Bronchial epithelial cell (primary cell): ENCODE data around the gene CTRL. TPM values are rescaled to one million over a fixed set of nuclear protein-coding genes. Genes with fewer than 3 reads are reported as not detected.

Experiments
- DNase-seq: peaks from one replicate; pipeline ENCODE4 v3.0.0-alpha.2; 2010; ENCODE audit warnings: low read depth
- FAIRE-seq: peaks from 2 replicates; lab custom pipeline; 2011; peaks lifted over from hg19 to GRCh38; lab: Jason Lieb, UNC
- H3K27me3 ChIP-seq: 2 replicates; pipeline ENCODE4 v1.5.1; 2011; ENCODE audit warnings: low read length; ENCODE audit not compliant: control insufficient read depth, insufficient read depth
- H3K36me3 ChIP-seq: 2 replicates; pipeline ENCODE4 v1.5.1; 2011; ENCODE audit warnings: low read length; ENCODE audit not compliant: control insufficient read depth, insufficient read depth
- H3K4me3 ChIP-seq: 2 replicates; pipeline ENCODE4 v1.5.1; 2011; ENCODE audit warnings: mild to moderate bottlenecking, low read depth, low read length, control low read depth
- total RNA-seq: library from RNA; depleted of rRNA; stranded (reverse); fragments of >200 nt; gene quantifications from 2 replicates; pipeline ENCODE4 v1.2.1, GENCODE V29; 2014
- TF ChIP-seq, protein P1 (sequence below): IDR thresholded peaks from 2 replicates; pipeline ENCODE4 v1.5.1; 2011; ENCODE audit warnings: mild to moderate bottlenecking, moderate library complexity, low read length, control low read depth, inconsistent platforms; ENCODE audit not compliant: insufficient read depth, severe bottlenecking

Gene CTRL
- total RNA-seq, 1 donor from 2014 or later: 0.26 TPM

DNA sequence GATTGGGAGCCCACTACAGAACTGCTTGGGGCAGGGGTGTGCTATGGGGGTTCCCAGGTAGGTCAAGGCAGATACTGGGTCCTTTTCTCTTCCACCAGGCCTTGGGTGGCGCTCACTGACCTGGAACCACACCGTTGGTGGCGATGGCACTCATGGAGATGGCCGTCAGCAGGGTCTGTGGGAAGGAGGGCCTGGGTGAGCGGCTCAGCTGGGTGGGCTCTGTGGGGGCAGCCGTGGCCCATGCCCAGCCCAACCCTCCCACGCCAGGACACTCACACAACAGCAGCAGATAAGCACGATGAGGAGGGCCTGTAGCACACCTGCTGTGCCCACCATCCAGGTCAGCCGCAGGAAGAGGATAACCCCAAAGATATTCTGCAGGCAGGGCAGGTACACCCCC is 26.0 kb upstream of the CTRL start:
- no peak for DNase-seq
- H3K27me3 ChIP-seq: no peaks in the 10 kb centered on the region
- peaks cover 50% of the 10 kb centered on the region for H3K36me3 ChIP-seq
- no peak for FAIRE-seq
- no peak overlapping the region for H3K4me3 ChIP-seq
- TF ChIP-seq, protein P1, sequence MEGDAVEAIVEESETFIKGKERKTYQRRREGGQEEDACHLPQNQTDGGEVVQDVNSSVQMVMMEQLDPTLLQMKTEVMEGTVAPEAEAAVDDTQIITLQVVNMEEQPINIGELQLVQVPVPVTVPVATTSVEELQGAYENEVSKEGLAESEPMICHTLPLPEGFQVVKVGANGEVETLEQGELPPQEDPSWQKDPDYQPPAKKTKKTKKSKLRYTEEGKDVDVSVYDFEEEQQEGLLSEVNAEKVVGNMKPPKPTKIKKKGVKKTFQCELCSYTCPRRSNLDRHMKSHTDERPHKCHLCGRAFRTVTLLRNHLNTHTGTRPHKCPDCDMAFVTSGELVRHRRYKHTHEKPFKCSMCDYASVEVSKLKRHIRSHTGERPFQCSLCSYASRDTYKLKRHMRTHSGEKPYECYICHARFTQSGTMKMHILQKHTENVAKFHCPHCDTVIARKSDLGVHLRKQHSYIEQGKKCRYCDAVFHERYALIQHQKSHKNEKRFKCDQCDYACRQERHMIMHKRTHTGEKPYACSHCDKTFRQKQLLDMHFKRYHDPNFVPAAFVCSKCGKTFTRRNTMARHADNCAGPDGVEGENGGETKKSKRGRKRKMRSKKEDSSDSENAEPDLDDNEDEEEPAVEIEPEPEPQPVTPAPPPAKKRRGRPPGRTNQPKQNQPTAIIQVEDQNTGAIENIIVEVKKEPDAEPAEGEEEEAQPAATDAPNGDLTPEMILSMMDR: no peak

DNA sequence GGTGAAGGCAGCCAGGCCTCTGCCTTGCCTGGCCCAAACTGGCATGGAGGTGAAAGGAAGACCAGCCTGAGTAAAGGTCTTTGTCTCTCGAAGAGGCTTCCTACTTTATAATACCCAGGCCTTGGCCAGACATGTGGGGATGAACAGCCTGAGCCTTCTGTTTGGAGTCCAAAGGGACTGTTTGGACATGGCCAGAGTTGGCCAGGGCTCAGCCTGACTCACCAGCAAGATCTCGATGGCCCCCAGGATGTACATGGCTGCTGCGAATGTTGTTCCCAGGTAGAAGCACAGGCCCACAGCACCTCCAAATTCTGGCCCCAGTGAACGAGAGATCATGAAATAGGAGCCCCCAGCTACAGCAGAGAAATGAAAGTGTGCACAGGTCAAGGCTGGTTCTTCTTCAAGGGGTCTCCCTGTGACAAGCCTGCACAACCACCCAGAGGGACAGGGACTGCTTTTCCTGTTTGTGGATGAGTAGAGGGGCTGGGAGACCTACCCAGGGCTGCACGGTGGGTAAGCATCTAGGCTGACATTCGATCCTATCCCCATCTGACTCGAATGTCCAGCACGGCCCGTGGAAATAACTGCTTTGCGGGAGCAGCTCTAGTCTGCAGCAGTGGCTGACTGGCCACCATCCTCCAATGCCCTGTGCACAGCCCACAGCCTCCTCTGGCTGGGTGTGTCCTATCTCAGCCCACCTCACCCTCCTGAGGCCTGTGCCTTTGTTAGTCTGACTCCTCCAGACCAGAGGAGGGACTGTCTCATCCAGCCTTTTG is 22.9 kb upstream of the CTRL start:
- Histone ChIP-seq H3K27me3 (no peaks in the 10 kb centered on the region), H3K36me3 (peaks cover 61% of the 10 kb centered on the region), H3K4me3 (no peak overlapping the region)
- FAIRE-seq (peak; percentile 13), DNase-seq (no peak)
- TF ChIP-seq, protein P1: no peak

DNA sequence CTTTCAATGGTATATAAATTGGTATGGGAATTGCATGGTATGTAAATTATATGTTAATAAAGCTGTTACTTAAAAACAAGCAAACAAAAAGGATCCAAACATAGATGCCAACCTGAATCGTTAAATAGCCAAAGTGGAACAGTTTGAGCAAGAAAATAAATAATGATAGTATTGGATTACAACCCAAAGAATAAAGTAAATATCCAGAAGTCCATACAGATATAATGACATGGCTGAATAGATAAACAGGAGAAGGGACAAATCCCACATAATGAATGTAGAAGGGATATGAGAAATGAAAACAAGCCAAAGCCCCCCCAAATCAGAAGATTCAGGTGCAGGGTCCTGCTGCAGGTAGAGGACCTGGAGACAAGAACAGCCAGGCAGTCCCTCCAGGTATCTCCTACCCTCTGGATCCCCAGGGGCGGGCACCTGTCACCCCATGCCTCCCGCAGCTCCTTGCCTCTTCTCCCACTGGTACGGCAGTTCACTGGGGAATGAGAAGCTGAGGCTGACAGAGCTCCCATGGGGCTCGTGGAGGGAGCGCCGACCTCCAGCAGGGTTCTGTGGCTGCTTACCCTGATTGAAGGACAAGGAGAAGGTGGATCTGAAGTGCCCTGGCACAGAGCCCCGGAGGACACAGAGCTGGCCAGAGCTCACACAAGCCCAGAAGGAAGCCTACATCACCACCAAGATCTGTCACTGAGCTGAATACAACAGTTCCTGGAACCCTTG is 22.1 kb upstream of the CTRL start:
- Histone ChIP-seq H3K27me3 (no peaks in the 10 kb centered on the region), H3K36me3 (peaks cover 55% of the 10 kb centered on the region), H3K4me3 (no peak overlapping the region)
- TF ChIP-seq, protein P1: no peak
- DNase-seq (no peak), FAIRE-seq (no peak)

DNA sequence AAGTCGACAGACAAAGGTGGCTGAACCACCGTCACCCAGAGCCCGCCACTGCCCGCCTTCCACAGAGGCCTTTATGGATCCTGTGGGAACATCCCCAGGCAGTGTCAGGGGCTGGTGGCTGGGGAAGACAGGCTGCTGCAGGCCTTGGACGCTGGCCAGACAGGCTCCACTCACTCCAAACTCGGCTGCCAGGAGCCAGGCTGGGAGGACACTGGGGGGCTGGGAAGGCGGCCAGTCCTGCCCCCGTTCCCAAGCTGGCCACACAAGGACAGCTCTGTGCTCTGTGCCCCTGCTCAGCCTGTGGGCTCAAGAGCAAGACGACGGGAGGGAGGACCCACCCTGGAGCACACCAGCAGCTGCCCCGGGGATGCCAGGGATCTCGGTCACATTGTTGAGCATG is 19.8 kb upstream of the CTRL start:
- FAIRE-seq (no peak), DNase-seq (no peak)
- peaks cover 61% of the 10 kb centered on the region for H3K36me3 ChIP-seq
- H3K4me3 ChIP-seq: no peak overlapping the region
- H3K27me3 ChIP-seq: no peaks in the 10 kb centered on the region
- TF ChIP-seq, protein P1: no peak

DNA sequence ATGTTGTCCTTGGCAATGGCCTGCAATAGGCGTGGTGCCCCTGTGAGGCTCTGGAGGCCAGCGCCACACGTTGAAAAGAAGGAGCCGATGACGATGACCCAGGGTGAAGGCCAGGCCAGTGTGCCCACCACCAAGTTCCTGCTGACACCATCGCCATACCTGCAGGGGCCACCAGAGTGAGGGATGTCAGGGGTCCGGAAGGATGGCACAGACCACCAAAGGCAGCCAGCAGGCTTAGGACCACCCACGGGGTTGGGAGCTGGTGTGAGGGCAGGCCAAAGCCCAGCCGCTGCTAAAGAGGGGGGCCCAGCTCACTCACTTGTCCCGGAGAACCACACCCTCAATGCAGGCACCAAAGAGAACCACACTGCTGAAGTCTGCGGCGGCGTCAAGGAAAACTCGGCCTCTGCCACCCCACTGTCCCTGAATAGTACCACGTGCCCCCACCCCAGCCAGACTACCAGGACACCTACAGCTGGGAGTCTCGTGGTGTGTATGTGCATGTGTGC is 18.7 kb upstream of the CTRL start:
- Histone ChIP-seq H3K36me3 (peaks cover 68% of the 10 kb centered on the region), H3K4me3 (no peak overlapping the region), H3K27me3 (no peaks in the 10 kb centered on the region)
- no peak for DNase-seq
- TF ChIP-seq, protein P1: no peak
- FAIRE-seq: no peak
